Right cardiac atrium (tissue), 5 donors: ENCODE measurements around the gene FGF3. TPM values are rescaled to one million over a fixed set of nuclear protein-coding genes. Genes with fewer than 3 reads are reported as not detected.

Source experiments
- ATAC-seq, 2 donors: fragments of 200-7000 bp; cut with Tn5 transposase; one replicate each; pipeline versions ENCODE4 v1.8.0 to v1.9.1; 2020; ENCODE audit warnings: moderate library complexity in 2 of 2, mild to moderate bottlenecking in 1 of 2
- DNase-seq, 3 donors: peaks; one replicate each; pipeline ENCODE4 v3.0.0-alpha.2; 2020
- H3K27ac ChIP-seq: one replicate; pipeline ENCODE4 v1.5.1; 2013; ENCODE audit warnings: mild to moderate bottlenecking, low read length, control low read depth, moderate library complexity
- H3K27me3 ChIP-seq: one replicate; pipeline ENCODE4 v1.6.1; 2013; ENCODE audit not compliant: control insufficient read depth, insufficient read depth
- H3K4me1 ChIP-seq: one replicate; pipeline ENCODE4 v1.6.1; 2013; ENCODE audit warnings: low read length; ENCODE audit not compliant: control insufficient read depth, insufficient read depth
- H3K4me3 ChIP-seq: one replicate; pipeline ENCODE4 v1.5.1; 2013; ENCODE audit warnings: low read length, control low read depth
- H3K9me3 ChIP-seq: one replicate; pipeline ENCODE4 v1.6.1; 2013; ENCODE audit warnings: low read length; ENCODE audit not compliant: control insufficient read depth
- WGBS: extraction: QIAGEN DNeasy Blood & Tissue Kit; methylation state at CpG from one replicate; pipeline ENCODE4 v1.1.7; 2013; 5-methylcytosine and 5-hydroxymethylcytosine counted together
- intact Hi-C, 4 donors: fragments of 100-400 bp; cut with DNase I; formaldehyde crosslinking; loops; one replicate each; pipeline versions ENCODE4 v1.11.0 to v1.14.0; 2022 to 2023
- polyA plus RNA-seq: library from polyadenylated mRNA; stranded (reverse); fragments of 200-250 nt; gene quantifications from one replicate; pipeline ENCODE4 v1.2.3, GENCODE V29; 2013
- total RNA-seq, 4 donors: library from RNA; stranded (reverse); fragmentation: NEBNext Ultra II Directional; extraction: Animal tissue kit (Norgen Biotek cat#: 25700); gene quantifications; one replicate each; pipeline ENCODE4 v1.2.1, GENCODE V29; 2021
- donor health status: healthy with polysubstance abuse.
- donor health status: DM: no; HTN: yes; CAD: no.
- donor health status: DM: no; HTN: no; CAD: no.
- donor health status: DM: no; HTN: yes; CAD: no; lungs with severe emphysema.
- donor health status: DM: yes; HTN: yes; CAD: no.

Gene FGF3
- total and polyA plus RNA-seq, 5 donors, result not detected

GRCh38 chr11:69842746-69843528, 23.7 kb upstream of the FGF3 start:
- Histone ChIP-seq H3K9me3 (no peaks in the 10 kb centered on the region), H3K27ac (no peak overlapping the region), H3K4me1 (no peaks in the 10 kb centered on the region), H3K27me3 (no peaks in the 10 kb centered on the region), H3K4me3 (no peak overlapping the region)
- intact Hi-C loops, result no loop called here
- 53% methylated on average over 7 of the region's 7 CpGs for WGBS
- DNase-seq (no peak), ATAC-seq (no peak)

DNA sequence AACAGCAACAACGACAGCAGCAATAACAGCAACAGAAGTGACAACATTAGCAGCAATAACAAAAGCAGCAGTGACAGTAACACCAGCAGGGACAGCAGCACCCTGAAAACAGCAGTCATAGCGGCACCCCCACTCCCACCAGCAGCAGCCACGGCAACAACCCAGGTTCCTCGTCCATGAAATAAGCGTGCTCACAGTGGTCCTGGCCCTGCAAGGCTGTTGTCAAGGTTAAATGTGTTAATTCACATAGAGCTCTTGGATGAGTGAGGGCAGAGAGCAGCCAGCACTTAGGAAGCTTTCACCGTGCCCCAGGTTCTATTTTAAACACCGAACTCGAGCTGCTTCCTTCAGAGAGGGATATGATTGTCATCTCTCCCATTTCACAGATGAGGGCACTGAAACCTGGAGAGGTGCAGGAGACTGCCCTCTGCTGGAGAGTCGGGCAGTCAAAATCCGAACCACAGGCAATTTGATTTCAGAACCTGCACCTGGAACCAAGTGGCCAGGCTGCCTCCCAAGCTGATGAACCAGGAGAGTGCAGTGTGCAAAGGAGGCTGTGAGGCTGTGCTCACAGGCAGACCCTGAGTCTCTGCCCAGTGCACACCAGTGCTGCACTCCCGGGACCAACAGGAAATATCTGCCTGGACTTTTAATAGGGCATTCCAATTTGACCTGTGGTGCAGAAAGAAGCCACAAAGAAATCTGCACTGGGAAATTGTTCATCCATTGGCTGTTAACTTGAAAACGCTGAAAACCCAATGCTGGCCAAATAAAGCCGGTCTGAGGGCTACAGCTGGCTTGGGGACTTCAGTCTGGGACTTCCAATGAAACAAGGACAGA, 22.9 kb upstream of the FGF3 start:
- no peak for ATAC-seq
- Histone ChIP-seq H3K4me3 (no peak overlapping the region), H3K9me3 (no peaks in the 10 kb centered on the region), H3K27me3 (no peaks in the 10 kb centered on the region), H3K27ac (no peak overlapping the region), H3K4me1 (no peaks in the 10 kb centered on the region)
- WGBS, result 59% methylated on average over 13 of the region's 13 CpGs
- DNase-seq, result no peak
- intact Hi-C loops, result no loop called here

DNA sequence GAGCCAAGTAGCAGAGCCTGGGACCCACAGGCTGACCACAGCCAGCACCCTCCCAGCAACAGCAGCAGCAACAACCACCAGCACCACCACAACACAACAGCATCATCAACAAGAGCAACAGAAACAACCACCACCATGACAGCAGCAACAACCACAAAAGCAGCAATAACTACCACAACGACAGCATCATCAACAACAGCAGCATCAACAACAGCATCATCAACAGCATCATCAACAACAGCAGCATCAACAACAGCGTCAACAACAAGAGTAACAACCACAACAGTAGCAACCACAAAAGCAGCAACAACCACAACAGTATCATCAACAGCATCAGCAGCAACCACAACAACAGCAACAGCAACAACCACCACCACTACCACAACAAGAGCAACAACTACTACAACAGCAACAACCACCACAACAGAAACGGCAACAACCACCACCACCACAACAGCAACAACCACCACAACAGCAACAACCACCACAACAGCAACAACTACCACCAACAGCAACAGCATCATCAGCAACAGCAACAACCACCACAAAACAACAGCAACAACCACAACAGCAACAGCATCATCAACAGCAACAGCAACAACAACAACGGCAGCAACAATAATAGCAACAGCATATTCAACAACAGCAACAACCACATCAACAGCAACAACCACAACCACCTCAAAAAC, 22.1 kb upstream of the FGF3 start:
- Histone ChIP-seq H3K4me1 (no peaks in the 10 kb centered on the region), H3K27ac (no peak overlapping the region), H3K9me3 (no peaks in the 10 kb centered on the region), H3K27me3 (no peaks in the 10 kb centered on the region), H3K4me3 (no peak overlapping the region)
- DNase-seq (no peak), ATAC-seq (no peak)
- intact Hi-C loops, result no loop called here
- WGBS, result 80% methylated on average over 4 of the region's 4 CpGs

GRCh38 chr11:69840371-69841169, 21.4 kb upstream of the FGF3 start:
- Histone ChIP-seq H3K27ac (no peak overlapping the region), H3K4me1 (no peaks in the 10 kb centered on the region), H3K4me3 (no peak overlapping the region), H3K9me3 (no peaks in the 10 kb centered on the region), H3K27me3 (no peaks in the 10 kb centered on the region)
- ATAC-seq (no peak), DNase-seq (no peak)
- WGBS, result 65% methylated on average over 20 of the region's 20 CpGs
- intact Hi-C loops, result no loop called here

DNA sequence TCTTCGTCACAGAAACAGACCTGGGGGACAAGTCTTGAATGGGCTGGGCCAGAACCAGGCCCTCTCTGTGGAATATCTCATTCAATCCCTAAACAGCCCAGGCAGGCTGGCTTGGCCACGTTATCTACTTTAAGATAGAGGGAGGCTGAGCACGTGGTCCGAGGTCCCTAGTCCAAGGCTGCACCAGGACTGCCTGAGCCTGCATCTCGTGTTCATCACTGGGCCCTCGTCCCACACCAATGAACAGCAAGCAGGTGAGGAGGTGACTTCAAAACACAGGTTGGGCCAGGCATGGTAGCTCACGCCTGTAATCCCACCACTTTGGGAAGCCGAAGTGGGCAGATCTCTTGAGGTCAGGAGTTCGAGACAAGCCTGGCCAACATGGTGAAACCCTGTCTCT, 20.3 kb upstream of the FGF3 start:
- Histone ChIP-seq H3K27me3 (no peaks in the 10 kb centered on the region), H3K9me3 (no peaks in the 10 kb centered on the region), H3K27ac (no peak overlapping the region), H3K4me1 (no peaks in the 10 kb centered on the region), H3K4me3 (no peak overlapping the region)
- 63% methylated on average over 9 of the region's 9 CpGs for whole genome bisulfite sequencing
- intact Hi-C loops, result no loop called here
- ATAC-seq, result no peak
- no peak for DNase-seq

DNA sequence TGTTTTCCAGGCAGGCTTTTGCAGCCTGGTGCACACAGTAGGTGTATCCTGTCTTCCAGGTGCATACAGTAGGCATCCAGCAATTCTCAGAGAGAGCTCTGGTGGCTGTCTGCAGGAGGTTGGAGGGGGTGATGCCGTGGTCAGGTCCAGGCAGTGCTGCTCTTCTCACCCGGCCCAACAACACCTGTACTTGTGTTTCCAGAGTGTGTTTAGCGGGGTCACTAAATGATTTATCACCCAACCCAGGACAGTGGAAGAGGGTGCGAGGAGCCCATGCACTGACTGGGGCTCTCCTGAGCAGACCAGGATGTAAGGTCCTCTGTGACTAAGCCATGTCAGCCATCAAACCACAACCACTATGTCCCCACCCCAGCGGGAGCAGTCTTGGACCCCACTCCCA, 18.6 kb upstream of the FGF3 start:
- DNase-seq (no peak), ATAC-seq (no peak)
- Histone ChIP-seq H3K4me3 (no peak overlapping the region), H3K9me3 (no peaks in the 10 kb centered on the region), H3K4me1 (no peaks in the 10 kb centered on the region), H3K27ac (no peak overlapping the region), H3K27me3 (no peaks in the 10 kb centered on the region)
- 89% methylated on average over 5 of the region's 5 CpGs for WGBS
- intact Hi-C loops, result no loop called here

DNA sequence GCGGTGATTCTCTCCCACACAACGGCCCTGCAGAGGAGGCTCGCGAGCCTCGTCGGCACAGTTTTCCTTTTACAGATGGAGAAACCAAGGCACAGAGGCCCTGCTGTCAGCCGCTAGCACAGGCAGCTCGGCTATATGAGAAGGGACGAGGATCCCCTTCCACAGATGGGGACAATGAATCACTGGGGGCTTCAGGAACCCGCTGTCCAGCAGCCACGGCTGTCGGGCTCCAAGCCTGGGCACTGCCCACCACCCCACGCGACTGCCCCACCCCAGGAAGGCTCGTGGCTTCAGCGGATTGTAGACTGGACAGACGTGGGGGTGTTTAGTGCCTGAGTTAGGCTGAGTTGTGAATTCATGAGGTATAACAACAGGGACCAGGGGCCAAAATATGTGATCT, 17.2 kb upstream of the FGF3 start:
- ATAC-seq (no peak), DNase-seq (no peak)
- no peaks in the 10 kb centered on the region for H3K4me1 ChIP-seq
- intact Hi-C loops, result no loop called here
- H3K27ac ChIP-seq, result no peak overlapping the region
- H3K4me3 ChIP-seq, result no peak overlapping the region
- no peaks in the 10 kb centered on the region for H3K27me3 ChIP-seq
- WGBS, result 88% methylated on average over 17 of the region's 17 CpGs
- H3K9me3 ChIP-seq, result no peaks in the 10 kb centered on the region

DNA sequence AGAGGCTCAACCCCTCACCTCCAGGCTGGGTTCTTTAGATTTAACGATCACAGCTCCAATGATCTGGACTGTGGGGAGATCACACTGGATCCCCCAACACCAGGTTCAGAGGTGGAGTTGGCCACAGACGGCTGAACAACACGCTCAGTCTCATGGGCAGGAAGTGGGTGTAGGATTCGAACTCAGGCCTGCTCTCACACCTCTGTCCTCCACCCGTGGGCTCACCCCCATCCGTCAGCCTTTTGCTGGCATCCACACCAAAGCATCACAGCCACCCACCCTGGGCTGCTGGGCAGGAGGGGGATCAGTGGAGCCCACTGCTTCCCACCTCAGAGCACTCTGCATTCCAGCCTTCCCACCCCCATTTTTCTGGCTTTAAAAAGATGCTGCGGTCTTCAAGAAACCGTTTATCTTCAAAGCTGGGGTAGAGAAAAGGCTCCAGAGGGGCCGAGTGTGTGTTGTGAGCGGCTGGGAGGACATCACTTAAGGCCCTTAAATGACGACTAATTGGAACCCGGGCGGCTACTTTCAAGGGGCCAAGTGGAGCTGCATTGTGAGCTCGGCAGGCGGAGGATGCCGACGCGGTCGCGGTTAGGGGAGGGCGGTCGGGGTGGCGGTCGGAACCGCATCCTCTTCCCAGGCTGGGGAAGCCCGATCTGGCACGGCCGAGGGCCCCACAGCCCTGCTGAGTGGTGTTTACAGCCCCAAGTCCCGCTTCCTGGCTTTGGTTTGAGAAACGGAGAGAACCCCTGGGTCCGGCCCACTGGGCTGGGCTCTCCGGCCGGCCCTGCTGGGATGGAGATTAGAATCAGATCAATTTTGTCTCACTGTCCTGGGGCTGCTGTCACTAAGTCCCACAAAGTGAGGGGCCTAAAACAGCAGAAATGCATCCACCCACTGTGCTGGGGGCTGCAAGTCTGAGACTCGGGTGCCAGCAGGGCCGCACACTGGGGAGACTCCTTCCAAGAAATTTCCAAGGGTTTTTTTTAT, 15.9 kb upstream of the FGF3 start:
- 36% methylated on average over 35 of the region's 35 CpGs for WGBS
- no peaks in the 10 kb centered on the region for H3K4me1 ChIP-seq
- no peaks in the 10 kb centered on the region for H3K27me3 ChIP-seq
- ATAC-seq (no peak), DNase-seq (no peak)
- H3K9me3 ChIP-seq, result no peaks in the 10 kb centered on the region
- H3K4me3 ChIP-seq, result no peak overlapping the region
- no peak overlapping the region for H3K27ac ChIP-seq
- intact Hi-C loops, result no loop called here

- Histone ChIP-seq H3K4me1 (no peaks in the 10 kb centered on the region), H3K4me3 (no peak overlapping the region), H3K27ac (no peak overlapping the region), H3K9me3 (no peaks in the 10 kb centered on the region), H3K27me3 (no peaks in the 10 kb centered on the region)
- DNase-seq, result no peak
- intact Hi-C loops, result no loop called here
- WGBS, result 84% methylated on average over 12 of the region's 12 CpGs
- ATAC-seq, result no peak
Observed at GRCh38 chr11:69834251-69834650, 15.0 kb upstream of the FGF3 start.
